Adrenal gland (tissue), 5 donors: ENCODE data around the gene KIF6.

ENCODE experiments used
- CTCF ChIP-seq, 6 experiments: fragments of 450-650 bp in 4 of 6; fragments of 200-600 bp in 2 of 6; sonication (generic) in 1 of 6; IDR thresholded peaks; 1 replicate in 5 of 6; 2 replicates in 1 of 6; pipeline versions ENCODE4 v1.5.1 to v1.8.0; 2016 to 2021; ENCODE audit warnings: antibody characterized with exemption in 6 of 6, mild to moderate bottlenecking in 2 of 6, moderate library complexity in 1 of 6
- POLR2A ChIP-seq, 2 donors: fragments of 450-650 bp; IDR thresholded peaks; one replicate each; pipeline ENCODE4 v1.6.1; 2017; ENCODE audit warnings: antibody characterized with exemption in 2 of 2, mild to moderate bottlenecking in 2 of 2, moderate library complexity in 1 of 2
- donor health status: DM: no; HTN: no; CAD: no.

- no peak for TF ChIP-seq CTCF (IDR thresholded peaks at IDR 0.05)
- no peak for TF ChIP-seq POLR2A (IDR thresholded peaks at IDR 0.05)
Measured at GRCh38 chr6:39466631-39467030, 258.6 kb downstream of the KIF6 start.
